Ovary (tissue), 3 donors: ENCODE data around the gene RIN3.

Experiments used
- EP300 ChIP-seq: sonication (generic); formaldehyde crosslinking; IDR thresholded peaks from one replicate; pipeline ENCODE4 v1.6.1; 2017; ENCODE audit warnings: antibody characterized with exemption
- TF ChIP-seq, protein P1 (sequence below), 3 donors: fragments of 450-650 bp in 2 of 3; fragments of 200-600 bp in 1 of 3; IDR thresholded peaks; one replicate each; pipeline versions ENCODE4 v1.5.1 to v1.8.0; 2016 to 2022; ENCODE audit warnings: antibody characterized with exemption in 3 of 3, mild to moderate bottlenecking in 1 of 3
- donor health status: DM: no; HTN: no; CAD: no.

DNA sequence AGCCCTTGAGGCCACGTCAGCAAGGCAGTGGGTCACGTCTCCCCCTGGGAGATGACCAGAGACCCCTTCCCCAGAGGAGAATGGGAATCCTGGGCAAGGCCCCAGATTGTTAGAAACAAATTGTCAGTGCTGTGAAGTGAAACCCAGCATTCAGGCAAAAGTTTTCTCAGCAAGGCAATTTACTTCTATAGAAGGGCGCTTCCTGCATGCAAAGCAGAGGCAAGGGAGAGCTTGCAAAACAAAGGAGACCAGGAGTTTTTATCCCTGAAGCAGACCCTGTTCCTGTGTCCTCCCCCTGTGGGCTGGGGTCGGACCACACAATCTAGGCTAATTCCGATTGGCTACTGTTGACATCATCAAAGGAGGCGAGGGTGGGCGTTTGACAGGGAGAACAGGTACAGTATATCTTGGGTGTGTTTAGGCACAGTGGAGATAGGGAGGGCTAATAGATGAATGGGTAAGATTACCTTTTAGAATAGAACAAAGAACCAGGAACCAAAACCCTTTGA, 114.2 kb downstream of the RIN3 start:
- no peak for TF ChIP-seq EP300
- TF ChIP-seq, protein P1, sequence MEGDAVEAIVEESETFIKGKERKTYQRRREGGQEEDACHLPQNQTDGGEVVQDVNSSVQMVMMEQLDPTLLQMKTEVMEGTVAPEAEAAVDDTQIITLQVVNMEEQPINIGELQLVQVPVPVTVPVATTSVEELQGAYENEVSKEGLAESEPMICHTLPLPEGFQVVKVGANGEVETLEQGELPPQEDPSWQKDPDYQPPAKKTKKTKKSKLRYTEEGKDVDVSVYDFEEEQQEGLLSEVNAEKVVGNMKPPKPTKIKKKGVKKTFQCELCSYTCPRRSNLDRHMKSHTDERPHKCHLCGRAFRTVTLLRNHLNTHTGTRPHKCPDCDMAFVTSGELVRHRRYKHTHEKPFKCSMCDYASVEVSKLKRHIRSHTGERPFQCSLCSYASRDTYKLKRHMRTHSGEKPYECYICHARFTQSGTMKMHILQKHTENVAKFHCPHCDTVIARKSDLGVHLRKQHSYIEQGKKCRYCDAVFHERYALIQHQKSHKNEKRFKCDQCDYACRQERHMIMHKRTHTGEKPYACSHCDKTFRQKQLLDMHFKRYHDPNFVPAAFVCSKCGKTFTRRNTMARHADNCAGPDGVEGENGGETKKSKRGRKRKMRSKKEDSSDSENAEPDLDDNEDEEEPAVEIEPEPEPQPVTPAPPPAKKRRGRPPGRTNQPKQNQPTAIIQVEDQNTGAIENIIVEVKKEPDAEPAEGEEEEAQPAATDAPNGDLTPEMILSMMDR (IDR thresholded peaks at IDR 0.05): no peak
